SU-DHL-6 (cell line): Measurements from ENCODE around the gene IDI2.

ENCODE experiments used
- CTCF ChIP-seq: fragments of 200-600 bp; sonication (generic); IDR thresholded peaks from one replicate; pipeline ENCODE4 v1.5.1; 2017; ENCODE audit warnings: antibody characterized with exemption, mild to moderate bottlenecking, low read length, moderate library complexity; ENCODE audit not compliant: insufficient read depth, poor library complexity, severe bottlenecking
- EZH2phosphoT487 ChIP-seq: fragments of 200-600 bp; sonication (generic), shearing (Covaris generic); conservative IDR thresholded peaks from 2 replicates; pipeline ENCODE4 v1.6.1; 2018; ENCODE audit warnings: mild to moderate bottlenecking, antibody characterized with exemption, low read length, moderate library complexity, mixed read lengths

- TF ChIP-seq CTCF (no peak), EZH2phosphoT487 (no peak)
Measured at GRCh38 chr10:980468-981093, 45.1 kb downstream of the IDI2 start.
